ENCODE data around the gene LAIR1.
A peak's percentile ranks its signal among the peaks of the same experiment; 100 is the strongest.
"Not testable (repeated sequence)": the region's sequence is repeated elsewhere in the genome, so short reads cannot be mapped to it uniquely, and the experiment has no call there.

The LAIR1 gene

DNA sequence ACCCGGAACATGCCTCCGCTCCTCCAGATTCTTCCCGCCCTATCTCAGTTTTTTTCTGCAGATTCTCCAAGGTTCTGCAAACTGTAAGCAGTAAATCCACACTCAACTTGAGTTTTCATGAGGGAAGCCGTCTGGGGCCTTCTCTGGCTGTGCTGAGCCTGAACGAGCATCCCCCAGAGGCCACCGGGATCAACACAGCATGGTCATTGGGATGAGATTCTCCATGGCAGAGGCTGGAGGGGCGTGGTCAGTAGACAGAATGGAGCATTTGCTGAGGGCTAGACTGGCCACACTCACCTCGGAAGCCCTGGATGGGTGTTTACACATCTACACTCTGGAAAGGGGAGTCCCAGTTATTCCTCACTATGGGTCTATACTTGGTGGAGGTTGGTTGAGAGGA lies 23.4 kb downstream of the LAIR1 start:
- DNase-seq (ENCODE audit: low spot score): no peak

DNA sequence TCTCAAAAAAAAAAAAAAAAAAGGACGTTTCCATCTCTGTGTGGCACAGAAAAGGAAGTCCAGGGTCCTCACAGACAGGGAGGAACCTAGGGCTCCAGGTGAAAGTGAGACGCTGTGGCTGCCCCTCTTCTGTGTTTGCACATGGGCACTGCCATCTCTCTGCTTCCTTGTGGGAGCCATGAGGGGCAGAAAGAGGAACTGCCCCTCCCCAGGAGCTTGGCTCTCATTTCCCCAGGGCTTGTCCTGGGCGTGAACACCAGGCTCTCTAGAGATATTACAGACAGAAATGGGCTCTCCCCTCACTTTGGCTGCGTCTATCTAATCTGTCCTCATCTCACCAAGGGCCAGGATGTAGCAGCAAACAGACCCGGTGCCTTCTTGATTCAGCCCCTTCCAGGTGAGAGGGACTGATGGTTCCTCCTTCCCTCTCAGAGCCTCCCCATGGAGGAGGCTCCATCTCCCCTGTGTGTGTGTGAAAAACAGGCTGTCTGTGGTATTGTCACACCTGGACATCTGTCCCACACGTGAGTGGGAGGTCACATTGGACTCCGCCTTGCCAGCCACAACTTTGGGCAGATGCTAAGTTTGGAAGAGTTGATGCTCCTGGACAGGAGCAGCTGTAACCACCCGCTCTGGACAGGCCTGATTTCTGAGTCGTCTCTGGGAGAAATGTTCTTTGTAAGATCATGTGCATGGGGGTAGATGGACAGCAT lies 24.9 kb downstream of the LAIR1 start:
- no peak for DNase-seq (ENCODE audit: low spot score)

DNA sequence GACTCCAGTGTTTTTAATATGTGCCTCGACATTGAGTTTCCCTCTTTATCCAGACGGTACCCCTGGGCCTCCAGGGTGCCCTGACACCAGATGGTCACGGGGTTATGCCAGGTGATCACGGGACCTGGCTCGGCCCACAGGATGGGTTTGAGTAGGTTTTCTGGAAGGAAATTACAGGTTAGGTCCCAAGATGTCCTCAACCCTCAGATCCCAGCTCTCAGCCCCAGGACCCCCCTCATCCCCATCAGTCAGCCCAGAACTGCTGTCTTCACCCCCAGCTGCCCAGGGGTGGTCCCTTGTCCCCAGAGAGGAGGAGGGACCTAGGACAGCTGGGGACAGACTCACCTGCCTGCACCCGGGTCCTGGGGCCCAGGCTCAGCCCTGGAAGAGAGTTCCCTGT lies 26.2 kb downstream of the LAIR1 start:
- no peak for DNase-seq (ENCODE audit: low spot score)

DNA sequence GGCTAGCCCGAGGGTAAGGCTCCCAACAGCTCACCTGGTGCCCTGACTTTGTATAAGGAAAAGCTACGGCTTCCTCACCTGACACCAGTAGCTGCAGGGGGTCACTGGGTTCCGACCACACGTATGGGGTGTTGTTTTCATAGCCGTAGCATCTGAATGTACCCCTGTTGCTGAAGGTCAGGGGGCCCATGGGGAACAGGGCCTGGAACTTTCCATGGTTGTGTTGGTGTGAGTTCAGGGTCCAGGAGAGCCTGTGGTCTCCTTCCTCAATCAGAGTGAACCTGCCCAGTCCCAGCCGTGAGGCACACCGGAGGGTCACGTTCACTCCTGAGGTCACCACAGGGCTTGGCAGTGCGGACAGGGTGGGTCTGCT lies 26.9 kb downstream of the LAIR1 start:
- DNase-seq (ENCODE audit: low spot score): no peak

DNA sequence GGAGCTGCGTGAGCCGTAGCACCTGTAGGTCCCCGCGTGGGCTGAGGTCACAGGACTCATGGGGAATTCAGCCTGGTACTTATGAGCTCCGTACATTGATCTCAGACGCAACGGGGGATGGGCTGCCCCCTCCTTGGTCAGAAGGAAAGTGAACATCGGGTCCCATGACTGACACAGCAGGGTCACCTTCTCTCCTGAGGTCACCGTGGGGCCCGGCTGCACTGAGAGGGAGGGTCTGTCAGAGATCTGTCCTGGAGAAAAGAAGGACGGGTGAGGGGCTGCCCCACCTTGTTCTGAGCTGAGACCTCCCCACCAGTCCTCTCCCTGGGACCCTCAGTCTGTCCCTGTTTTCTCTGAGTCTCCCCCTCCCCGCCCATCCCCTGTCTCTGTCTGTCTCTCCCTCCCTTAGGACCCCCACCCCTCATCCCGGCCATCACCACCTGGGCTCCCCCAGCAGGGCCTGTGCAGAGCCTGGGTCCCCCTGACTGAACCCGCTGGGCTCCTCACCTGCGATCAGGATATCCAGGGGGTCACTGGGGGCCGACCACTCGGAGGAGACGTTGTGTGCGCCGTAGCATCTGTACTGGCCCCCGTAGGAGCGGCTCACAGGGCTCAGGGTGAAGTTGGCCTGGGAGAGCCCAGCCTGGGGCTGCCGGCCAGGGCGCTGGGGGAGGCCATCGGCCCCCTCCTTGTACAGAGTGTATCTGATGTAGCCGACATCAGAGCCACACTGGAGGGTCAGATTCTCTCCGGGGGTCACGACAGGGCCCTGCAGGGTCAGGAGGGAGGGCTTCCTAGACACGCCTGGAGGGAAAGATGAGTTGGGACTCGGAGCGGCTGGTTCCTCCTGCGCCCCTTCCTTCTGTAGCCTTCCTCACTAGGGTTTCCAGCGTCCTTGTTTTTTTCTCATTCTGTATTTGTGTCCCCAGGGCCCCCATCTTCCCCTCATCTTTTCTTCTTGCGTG lies 27.6 kb downstream of the LAIR1 start:
- no peak for DNase-seq (ENCODE audit: low spot score)

DNA sequence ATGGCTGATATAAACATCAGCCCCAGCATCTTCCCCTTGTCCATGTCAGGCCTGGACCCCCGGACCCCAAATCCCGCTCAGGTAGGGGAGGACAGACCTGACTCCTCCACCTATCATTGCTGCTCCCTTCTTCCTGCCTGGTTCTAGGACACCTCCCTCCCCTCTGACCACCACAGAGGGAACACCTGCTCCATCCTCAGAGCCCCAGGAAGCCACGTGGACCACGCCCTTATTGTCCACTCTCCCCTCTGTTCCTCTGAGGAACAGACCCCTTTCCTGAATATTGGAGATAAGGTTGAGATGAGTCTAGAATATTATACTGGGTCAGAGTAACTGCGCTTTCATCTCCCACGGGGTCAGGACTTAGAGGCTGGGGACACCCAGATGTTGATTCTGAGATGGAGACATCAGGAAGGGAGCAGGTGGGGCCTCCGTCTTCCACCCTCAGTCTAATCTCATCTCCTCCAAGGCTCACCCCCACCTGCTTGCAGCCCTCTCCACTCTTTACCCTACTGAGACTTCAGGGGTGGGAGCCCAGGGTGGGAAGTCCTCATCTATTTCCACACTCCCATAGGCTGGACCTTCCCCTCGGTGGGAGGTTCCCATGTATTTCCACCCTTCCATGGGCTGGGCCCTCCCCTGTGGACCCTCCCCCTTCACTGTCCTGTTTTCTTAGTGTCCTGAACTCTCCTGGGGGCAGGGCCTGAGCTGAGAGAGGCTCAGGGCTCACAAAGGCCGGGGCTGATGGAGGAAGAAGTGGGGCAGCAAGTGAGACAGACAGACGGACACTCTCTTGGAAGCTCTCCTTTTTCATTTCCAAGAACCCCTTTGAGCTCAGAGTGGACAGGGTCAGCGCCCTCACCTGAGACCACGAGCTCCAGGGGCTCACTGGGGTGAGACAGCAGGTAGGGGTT lies 28.5 kb downstream of the LAIR1 start:
- DNase-seq (ENCODE audit: low spot score): no peak

DNA sequence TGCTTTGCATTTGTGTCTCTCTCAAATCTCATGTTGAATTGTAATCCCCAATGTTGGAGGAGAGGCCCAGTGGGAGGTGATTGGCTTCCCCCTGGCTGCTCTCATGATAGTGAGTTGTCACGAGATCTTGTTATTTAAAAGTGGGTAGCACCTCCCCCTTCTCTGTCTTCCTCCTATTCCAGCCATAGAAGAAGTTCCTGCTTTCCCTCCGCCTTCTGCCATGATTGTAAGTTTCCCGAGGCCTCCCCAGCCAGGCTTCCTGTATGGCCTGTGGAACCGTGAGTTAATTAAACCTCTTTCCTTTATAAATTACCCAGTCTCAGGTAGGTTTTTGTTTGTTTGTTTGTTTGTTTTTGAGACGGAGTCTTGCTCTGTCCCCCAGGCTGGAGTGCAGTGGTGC lies 29.6 kb downstream of the LAIR1 start:
- no peak for DNase-seq (ENCODE audit: low spot score)

DNA sequence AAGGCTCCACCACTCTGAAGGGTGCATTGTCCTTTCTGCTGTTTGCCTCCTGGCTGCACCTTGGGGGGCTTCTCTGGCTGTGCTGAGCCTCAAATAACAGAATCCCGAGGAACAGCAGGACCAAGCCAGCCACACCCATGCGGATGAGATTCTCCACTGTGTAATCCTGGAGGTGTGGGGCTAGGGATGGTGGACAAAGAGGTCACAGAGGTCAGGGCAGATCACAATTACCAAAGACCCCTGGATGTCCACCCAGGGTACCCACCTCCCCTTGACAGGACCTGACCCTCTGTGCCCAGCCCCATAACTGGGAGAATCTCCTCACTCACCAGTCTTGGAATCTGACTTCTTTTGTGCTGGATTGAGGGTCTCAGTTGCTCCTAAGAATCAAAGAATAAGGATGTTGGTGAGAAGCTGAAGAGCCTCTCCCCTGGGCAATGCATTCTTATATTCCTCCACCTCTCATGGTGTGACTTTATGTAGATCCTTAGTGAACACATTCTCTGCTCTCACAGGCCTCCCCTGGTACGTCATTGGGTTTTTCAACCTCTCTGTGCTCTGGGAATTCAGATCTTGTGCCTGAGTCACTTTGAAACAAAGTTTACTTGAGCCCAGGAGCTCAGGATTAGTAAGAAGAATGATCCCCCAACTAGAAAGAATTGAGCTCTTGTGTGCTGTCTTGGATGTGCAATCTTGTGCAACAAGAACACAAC lies 31.0 kb downstream of the LAIR1 start:
- DNase-seq (ENCODE audit: low spot score): no peak

DNA sequence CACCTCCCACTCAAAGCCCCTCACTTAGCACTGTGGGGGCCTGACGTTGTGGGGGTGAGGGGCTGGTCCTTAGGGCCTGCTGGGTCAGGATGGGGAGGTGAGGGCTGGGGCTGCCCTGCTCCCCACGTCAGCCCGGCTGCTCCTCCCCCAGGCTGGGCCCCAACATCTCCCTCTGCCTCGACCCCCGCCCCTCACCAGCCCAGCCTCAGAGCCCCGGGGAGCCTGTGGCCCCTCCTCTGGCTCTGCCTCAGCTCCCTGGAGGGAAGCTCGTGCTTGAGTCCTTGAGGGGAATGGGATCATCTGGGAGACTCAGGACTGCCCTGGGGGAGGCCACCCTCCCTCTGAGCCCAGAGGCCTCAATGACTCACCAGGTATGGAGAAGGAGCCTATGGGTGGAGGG lies 32.6 kb downstream of the LAIR1 start:
- no peak for DNase-seq (ENCODE audit: low spot score)

DNA sequence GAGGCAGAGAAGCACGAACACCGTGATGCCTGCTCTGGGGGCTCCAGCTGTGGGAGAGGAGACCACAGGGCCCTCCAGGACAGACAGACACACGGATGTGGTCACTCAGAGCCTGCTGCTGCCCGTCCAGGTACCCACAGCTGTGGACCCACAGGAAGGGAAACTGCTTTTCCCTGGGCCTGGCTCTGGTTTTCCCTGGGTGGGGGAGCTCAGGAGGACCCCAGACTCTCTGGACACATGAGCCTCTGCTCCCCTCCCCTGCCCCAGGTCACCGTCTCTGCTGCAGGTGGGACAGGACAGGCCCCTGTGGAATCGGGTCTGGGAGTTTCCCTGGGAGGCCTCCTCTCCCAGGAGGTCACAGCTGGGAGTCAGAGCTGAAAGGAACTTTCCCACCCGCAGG lies 33.1 kb downstream of the LAIR1 start:
- no peak for DNase-seq (ENCODE audit: low spot score)

DNA sequence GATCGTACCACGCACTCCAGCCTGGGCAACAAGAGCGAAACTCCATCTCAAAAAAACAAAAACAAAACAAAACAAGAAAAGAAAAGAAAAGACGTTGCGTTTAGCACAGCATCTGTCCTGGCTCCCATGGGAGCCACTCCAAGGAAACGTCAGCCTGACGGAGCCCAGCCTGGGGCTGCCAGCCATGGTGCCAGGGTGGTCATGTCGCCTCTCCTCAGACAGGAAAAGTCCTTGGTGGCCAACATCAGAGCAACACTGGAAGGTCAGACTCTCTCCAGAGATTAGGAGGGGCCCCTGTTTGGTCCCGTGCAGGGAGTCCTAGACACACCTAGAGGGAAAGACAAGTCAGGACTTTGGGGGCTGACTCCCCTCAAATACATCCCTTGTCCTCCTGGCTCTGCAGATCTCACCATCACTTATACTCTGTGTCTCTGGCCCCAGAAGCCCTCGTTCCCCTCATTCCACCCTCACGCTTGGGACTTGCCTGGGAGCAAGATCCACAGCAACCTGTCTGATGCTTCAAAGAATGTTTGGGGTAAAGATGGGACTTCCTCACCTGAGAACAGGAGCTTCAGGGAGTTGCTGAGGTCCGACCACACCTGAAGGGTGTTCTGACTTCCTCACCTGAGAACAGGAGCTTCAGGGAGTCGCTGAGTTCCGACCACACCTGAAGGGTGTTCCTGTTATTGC lies 35.1 kb downstream of the LAIR1 start:
- DNase-seq (ENCODE audit: low spot score): no peak

DNA sequence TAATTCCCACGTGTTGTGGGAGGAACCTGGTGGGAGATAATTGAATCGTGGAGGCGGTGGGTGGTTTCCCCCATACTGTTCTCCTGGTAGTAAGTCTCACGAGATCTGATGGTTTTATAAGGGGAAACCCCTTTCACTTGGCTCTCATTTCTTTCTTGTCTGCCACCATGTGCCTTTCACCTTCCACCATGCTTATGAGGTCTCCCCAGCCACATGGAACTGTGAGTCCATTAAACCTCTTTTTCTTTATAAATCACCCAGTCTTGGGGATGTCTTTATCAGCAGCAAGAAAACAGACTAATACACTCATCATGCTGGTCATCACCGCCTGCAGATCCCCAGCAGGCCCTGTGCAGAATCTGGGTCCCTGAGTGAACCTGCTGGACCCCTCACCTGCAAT lies 36.0 kb downstream of the LAIR1 start:
- not testable (repeated sequence) for DNase-seq (ENCODE audit: low spot score)

DNA sequence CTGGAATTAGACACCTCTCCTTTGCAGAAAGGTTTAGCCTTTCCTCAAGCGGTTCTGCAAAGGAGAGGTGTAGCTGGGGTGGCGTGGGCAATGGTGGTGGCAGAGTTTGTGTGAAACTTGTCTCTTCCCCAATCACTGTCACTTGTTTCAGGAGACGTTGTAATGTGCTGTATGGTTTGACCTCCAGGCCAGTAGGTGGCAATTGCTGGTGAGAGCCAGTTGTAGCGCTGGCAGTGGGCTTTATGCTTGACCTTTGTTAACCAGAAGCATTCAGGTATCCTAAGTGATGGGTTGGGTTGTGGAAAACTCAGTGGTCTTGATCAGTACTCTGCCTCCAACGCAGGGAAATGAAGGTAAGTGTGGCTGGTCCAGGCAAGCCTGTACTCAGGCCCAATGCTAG lies 39.1 kb downstream of the LAIR1 start:
- DNase-seq (ENCODE audit: low spot score): no peak

DNA sequence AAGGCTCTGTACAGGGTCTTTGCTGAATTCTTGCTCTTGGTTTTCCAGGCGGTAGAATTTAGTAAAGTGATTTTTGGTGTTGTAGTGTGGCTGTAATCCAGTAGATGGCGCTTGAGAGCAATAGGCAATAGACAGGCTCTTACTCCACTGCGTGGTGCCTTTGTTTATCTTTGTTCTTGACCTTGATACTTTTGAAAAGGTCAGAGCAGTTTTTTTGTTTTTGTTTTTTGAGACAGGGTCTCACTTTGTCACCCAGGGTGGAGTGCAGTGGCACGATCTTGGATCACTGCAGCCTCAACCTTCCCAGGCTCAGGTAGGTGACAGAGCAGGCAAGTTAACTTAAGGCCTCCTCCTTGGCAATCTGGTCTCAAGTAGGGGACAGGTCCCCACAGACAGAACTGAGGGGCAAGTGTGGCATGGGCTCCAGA lies 39.5 kb downstream of the LAIR1 start:
- peak; percentile 39 for DNase-seq (ENCODE audit: low spot score)

DNA sequence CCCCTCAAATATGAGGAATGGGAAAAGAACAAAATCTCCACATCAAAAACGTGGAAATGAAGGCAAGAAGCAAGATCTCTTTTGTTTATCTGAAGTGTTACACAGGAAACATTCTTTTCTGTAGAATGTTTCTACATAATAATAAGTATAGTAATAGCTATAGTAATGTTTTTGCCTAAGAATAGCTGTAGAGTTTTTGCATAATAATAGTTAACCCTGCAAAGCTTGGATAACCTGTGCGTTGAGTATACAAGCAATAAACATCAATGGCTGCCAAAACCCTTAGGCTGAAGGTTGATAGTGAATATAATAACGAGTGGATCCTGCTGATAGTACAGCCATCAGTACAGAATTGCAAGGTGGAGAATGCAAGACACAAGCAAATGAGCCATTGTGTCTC lies 40.7 kb downstream of the LAIR1 start:
- DNase-seq (ENCODE audit: low spot score): no peak

DNA sequence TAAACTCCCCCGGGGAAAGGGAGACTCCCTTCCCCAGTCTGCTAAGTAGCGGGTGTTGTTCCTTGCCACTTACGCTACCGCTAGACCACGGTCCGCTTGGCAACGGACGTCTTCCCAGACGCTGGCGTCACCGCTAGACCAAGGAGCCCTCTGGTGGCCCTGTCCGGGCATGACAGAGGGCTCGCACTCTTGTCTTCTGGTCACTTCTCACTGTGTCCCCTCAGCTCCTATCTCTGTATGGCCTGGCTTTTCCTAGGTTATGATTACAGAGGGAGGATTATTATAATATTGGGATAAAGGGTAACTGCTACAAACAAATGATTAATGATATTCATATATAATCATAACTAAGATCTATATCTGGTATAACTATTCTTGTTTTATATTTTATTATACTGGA lies 41.8 kb downstream of the LAIR1 start:
- not testable (repeated sequence) for DNase-seq (ENCODE audit: low spot score)

DNA sequence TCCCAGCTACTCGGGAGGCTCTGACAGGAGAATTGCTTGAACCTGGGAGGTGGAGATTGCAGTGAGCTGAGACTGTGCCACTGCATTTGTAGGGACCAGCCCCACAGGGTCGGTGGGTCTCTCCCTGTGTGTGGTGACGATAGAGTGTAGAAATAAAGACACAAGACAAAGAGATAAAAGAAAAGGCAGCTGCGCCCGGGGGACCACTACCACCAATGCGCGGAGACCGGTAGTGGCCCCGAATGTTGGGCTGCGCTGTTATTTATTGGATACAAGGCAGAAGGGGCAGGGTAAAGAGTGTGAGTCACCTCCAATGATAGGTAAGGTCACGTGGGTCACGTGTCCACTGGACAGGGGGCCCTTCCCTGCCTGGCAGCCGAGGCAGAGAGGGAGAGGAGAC lies 42.4 kb downstream of the LAIR1 start:
- DNase-seq (ENCODE audit: low spot score): not testable (repeated sequence)

DNA sequence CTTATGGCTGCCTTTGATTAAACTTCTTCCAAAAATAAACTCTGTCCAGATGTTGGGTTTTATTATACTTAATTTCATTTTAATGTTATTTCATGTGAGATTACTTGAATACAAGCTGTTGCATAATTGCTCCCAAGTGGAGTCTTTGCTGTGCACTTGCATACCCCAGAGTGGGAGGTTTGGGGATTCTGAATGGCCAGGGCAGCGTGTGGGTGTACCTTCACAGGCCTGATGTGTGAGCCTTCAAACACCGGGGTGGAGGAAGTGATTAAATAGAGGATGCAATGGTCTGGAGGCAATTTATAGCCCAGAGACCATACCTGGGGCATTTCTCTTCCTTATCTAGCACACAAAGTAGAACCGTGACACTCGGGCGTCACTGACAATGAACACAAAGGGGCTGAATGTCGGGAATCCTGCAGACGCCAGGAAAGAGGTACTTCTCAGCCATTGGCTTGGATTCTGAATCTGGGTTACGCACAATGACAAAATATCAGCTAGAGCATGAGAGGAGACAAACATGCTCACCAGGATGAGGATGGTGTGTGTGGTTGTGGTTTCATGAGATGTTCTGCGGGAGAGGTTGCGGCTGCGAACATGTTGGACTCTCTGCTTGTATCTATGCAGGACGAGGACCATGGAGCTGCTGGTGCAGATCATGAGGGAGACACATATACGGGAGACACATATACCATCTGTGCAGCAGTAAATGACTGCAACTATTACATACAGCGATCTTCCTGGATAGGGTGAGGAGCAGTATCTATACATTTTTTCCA lies 44.6 kb downstream of the LAIR1 start:
- no peak for DNase-seq (ENCODE audit: low spot score)

DNA sequence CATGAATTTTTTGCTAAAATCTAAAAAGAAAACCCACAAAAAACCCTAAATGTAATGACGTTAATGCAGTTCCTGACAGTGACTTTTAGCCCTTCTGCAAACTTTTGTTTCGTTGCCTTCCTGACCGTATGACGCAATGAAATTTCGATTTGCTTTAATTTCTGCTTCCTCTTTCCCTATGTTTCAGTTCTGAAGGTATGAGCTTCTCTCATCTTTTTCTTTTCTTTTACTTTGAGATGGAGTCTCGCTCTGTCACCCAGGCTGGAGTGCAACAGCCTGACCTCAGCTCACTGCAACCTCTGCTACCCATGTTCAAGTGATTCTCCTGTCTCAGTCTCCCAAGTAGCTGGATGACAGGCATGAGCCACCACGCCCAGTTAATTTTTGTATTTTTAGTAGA lies 45.7 kb downstream of the LAIR1 start:
- no peak for DNase-seq (ENCODE audit: low spot score)

DNA sequence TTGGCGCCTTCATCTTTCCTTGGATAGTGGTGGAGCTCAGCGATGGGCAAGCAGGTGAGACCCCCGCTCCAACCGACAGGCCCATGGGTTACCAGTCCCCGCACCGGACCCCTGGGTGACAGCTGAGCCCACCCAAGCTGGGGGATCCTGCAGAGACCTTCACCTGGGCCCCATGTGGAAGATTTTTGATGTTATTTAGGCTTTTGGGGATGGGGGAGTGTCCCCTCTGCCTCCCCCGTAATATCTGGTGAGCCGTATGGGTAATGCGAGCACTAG lies 46.8 kb downstream of the LAIR1 start:
- DNase-seq (ENCODE audit: low spot score): no peak
